GM21737 (cell line): ENCODE results near the gene MT1X.
"Not testable (repeated sequence)": the region's sequence is repeated elsewhere in the genome, so short reads cannot be mapped to it uniquely, and the experiment has no call there.

Experiments
- ATAC-seq: cut with Tn5 transposase; IDR thresholded peaks from one replicate; pipeline ENCODE4 v1.9.1; 2021; ENCODE audit warnings: mild to moderate bottlenecking, moderate library complexity; ENCODE audit not compliant: unreplicated experiment

MT1X gene

DNA sequence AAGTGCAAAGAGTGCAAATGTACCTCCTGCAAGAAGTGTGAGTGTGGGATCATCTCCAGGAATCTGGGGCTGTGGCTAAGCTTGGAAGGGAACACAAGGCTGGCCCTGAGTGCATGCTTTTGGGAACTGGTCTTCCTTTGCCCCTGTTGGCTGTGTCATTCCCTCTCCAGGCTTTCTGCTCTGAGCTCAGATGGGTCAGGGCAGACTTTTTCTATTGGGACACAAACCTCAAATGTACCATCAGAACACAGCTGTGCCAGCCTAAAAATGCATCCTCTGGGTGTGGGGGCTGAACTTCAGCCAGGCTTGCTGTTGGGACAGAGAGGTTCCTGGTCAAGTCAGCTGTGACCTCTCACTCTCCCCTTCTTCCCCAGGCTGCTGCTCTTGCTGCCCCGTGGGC is 29.7 kb upstream of the MT1X start:
- ATAC-seq: no peak

GRCh38 chr16:56653218-56653617 is 29.1 kb upstream of the MT1X start:
- ATAC-seq: no peak

DNA sequence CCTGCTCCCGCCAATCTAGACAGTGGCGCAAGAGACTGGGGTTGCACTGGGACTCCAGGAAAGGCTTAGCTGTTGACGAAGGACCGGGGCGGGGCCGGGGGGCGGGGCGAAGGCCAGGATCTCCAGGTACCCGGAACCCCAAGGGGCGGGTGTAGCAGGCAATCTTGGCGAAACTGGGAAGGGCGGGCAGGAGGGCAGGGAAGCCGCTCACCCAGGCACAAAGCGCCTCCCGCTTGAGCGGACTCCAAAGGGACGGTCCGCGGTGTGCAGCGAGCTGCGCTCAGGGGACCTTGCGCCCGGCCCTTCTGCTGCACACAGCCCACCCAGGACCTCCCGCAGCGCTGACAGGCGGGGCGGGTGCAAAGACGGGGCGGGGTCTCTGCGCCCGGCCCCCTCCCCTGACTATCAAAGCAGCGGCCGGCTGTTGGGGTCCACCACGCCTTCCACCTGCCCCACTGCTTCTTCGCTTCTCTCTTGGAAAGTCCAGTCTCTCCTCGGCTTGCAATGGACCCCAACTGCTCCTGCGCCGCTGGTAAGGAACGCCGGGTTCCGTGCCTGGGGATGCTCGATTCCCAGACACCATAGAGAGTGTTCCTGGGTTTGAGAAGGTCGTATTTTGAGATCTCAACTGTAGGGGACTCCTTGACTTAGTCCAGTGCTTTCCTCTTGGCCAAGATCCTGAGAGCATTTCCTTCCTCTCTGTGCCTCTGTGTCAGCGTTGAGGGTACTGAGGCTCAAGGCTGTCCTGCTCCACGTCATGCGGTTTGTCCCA is 24.5 kb upstream of the MT1X start, which contains the start of gene MT1F:
Gene MT1F, plus strand, starts transcription at position 405 of the 772 bp plus-strand sequence. Its CDS starts 100 bp downstream, at position 505.
- ATAC-seq: no peak

DNA sequence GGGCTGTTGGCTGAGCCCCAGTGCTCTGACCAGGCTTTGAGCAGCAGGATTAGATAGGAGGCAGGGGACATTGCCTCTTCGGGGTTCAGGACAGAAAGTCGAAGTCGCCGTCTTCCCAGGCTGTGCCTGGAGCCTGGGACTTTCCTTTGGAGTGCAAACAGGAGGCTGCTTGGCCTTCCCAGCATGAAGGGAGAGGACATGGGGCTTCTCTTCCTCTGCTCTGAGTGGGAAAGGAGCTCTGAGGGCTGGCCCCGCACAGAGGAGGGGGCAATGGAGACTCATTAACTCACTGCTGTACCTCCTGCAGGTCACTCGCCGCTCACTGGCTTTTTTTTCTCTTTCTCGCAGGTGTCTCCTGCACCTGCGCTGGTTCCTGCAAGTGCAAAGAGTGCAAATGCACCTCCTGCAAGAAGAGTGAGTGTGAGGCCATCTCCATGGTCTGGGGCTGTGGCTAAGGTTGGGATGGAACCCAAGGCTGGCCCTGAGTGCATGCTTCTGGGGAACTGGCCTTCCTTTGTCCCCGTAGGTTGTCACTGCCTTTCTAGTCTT is 23.9 kb upstream of the MT1X start:
- no peak for ATAC-seq

- ATAC-seq: no peak
Observed at GRCh38 chr16:56662357-56663354, 19.6 kb upstream of the MT1X start.

- ATAC-seq: no peak
Observed at GRCh38 chr16:56664506-56664905, 17.8 kb upstream of the MT1X start.

DNA sequence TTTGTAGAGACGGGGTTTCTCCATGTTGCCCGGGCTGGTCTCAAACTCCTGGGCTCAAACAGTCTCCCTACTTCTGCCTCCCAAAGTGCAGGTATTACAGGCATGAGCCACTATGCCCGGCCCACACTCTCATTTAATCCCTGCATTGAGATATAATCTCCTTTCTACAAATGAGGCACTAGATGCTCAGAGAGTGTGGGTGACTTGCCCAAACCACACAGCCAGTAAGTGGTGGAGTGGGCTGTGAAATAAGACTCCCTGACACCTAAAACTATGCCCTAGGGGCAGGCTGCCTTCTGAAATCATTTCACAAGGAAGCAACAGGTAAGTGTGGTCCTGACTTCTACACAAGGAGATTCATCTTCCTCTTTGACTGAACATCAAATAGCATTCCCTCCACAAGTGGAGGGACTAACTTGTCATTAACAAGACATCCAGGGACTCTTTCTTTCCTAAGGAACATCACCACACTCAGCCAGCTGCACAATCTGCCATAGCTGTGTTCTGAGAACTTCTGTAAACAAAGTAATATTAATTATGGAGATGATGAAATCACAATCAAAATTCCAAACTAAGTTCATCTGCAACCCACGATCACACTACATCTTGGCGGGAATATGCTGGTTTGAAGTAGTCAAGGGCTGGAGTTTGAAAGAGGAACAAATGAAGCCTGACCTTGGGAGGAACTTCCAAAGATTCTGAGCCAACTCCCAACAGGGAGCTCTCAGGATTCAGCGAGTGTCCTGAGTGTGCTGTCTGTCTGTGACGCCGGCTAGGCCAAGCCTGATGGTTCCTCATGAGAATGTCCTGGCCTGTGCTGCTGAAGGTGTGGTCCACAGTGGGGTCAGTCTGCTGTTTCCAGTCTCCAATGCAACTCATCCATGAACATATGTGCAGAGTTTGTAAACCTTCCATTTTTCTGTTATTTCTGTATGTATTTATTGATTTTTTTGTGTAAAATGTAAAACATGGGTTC is 16.7 kb upstream of the MT1X start:
- not testable (repeated sequence) for ATAC-seq

DNA sequence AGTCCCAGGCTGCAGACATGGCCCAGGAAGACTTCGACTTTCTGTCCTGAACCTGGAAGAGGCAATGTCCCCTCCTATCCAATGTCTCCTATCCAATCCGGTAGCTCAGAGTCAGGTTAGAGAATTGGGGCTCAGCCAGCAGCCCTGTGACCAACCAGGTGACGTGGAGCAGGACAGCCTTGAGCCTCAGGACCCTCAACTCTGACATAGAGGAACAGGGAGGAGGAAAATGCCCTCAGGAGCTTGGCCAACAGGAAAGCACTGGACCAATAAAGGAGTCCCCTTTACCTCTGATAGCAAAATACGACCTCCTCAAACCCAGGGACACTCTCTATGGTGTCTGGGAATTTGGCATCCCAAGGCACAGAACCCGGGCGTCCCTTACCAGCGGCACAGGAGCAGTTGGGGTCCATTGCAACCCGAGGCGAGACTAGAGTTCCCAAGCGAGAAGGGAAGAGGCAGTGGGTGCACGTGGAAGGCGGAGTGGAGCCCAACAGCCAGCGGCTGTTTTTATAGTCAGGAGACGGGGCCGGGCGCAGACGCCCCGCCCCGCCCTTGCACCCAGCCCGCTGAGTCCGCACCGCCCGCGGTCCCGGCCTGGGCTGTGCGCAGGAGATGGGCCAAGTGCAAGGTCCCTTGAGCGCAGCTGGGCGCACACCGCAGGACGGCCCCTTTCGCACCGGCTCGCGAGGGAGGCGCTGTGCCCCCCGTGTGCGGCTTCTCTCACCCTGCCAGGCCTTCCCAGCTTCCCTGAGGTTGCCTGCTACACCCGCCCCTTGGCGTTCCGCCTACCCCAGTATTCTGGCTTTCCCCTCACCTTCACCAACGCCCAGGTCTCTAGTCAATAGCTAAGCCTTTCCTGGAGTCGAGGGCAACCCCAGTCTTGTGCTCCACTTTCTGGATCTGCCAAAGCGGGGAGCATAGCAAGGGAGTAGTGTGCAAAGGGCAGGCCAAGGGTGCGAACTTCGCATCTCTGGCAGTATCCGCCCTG is 14.4 kb upstream of the MT1X start, which contains the start of gene MT1G:
Gene MT1G, minus strand, starts transcription at position 485 of the 991 bp plus-strand sequence. Its CDS starts 72 bp downstream, at position 413.
- no peak for ATAC-seq

DNA sequence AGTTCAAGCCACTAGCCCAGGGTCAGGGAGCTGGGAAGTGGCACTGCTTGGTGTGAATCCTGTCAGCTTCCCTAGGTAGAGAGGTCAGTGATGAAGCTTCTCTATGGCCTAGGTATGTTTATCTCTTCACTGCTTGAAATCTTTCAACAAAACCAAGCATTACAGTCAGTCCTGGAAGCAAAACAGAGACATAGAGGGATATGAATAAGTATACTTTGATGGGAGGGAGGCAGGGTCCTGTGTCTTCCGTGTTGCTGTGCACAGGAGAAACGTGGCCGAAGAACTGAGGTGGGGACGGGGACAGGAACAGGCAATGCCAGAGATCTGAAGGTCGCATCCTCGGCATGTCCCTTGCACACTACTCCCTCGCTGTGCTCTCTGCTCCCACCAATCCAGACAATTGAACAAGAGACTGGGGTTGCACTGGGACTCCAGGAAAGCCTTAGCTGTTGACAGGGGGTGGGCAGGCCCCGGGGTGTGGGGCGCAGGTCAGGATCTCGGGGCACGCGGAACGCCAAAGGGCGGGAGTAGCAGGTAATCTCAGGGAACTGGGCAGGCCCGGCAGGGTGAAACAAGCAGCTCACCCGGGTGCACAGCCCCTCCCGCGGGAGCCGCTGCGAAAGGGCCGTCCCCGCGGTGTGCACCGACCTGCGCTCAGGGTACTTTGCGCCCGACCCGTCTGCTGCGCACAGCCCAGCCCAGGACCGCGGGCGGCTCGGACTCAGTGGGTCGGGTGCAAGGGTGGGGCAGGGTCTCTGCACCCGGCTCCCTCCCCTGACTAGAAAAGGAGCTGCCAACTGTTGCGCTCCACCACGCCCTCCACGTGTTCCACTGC is 13.0 kb upstream of the MT1X start, which contains the start of gene MT1H:
Gene MT1H, plus strand, starts transcription at position 810 of the 835 bp plus-strand sequence. CDS start 71 bp downstream, outside the sequence.
- no peak for ATAC-seq

DNA sequence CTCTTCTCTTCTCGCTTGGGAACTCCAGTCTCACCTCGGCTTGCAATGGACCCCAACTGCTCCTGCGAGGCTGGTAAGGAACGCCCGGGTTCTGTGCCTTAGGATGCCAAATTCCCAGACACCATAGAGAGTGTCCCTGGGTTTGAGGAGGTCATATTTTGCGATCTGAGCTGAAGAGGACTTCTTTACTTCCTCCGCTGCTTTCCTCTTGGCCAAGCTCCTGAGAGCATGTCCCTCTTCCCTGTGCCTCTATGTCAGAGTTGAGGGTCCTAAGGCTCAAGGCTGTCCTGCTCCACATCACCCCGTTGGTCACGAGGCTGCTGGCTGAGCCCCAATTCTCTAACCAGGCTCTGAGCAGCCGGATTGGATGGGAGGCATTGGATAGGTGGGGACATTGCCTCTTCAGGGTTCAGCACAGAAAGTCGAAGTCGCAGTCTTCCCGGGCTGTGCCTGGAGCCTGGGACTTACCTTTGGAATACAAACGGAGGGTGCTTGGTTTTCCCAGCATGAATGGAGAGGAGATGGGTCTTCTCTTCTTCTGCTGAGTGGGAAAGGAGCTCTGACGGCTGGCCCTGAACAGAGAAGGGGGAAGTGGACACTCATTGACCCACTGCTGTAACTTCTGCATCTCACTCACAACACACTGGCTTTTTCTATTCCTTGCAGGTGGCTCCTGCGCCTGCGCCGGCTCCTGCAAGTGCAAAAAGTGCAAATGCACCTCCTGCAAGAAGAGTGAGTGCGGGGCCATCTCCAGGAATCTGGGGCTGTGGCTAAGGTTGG is 12.2 kb upstream of the MT1X start:
- no peak for ATAC-seq

GRCh38 chr16:56670620-56670934 is 11.7 kb upstream of the MT1X start:
- ATAC-seq: no peak

GRCh38 chr16:56671691-56672090 is 10.6 kb upstream of the MT1X start:
- ATAC-seq: not testable (repeated sequence)

GRCh38 chr16:56672171-56672570 is 10.1 kb upstream of the MT1X start:
- not testable (repeated sequence) for ATAC-seq

DNA sequence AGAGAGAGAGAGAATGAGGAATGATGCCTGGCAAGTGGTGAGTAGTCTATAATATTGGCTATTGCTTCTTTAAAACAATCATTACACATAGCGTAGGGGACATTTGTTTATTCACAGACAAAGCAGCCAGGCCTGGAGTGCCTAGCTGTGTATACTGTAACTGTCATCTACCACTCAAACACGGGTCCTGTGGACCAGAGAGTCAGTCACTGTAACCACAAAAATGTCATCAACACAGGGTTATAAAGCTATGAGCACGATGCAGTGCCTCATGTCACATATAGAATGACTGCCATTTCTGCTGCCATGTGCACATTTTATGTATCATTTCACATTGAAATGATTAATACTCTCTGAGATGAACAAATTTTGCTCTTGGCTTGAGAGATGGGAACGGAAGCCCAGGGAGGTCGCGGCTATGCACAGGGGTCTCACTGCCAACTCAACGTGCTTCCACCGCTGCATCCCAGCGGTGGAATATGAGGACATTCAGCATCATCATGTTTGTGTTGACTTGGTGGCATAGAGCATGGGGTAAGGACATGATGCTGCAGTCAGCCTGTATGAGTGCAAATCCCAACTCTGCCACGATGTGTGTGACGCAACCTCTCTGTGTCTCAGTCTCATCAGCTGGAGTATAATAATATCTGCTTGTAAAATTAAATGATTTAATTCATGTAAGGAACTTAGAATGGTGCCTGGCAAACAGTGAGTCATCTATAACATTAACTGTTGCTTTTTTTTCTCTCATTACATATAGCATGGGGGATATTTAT is 9.3 kb upstream of the MT1X start:
- no peak for ATAC-seq

- ATAC-seq: no peak
Observed at GRCh38 chr16:56673921-56674320, 8.3 kb upstream of the MT1X start.

DNA sequence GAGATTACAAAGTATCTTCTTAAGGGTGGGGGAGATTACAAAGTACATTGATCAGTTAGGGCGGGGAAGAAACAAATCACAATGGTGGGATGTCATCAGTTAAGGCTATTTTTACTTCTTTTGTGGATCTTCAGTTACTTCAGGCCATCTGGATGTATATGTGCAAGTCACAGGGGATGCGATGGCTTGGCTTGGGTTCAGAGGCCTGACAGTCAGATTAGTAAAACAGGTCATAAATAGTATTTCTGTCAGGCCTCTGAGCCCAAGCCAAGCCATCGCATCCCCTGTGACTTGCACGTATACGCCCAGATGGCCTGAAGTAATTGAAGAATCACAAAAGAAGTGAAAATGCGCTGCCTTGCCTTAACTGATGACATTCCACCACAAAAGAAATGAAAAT is 7.7 kb upstream of the MT1X start:
- not testable (repeated sequence) for ATAC-seq
